Measurements from ENCODE around the gene COTL1. TPM values are rescaled to one million over a fixed set of nuclear protein-coding genes. Genes with fewer than 3 reads are reported as not detected.

The COTL1 gene
- total RNA-seq, 1 donor from 2014 or later: 35.3 TPM

DNA sequence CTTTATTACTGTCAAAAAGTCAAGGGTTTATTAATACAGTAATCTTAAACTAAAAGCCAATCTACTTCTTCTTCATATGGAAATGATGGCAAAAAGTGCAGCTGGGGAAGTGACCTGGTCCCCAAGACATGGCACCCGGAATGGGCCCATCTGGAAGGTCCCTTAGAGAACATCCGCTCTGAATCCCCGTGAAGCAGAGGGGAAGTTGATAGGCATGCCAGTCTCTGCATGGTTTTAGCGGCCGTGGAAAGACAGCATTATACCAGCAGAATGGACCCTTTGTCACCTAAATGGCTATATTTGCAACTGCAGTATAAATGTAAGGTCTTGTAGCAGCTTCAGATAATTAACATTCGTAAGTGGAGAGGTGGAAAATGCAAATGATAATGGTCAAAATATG is 32.4 kb downstream of the COTL1 start:
- Histone ChIP-seq H3K36me3 (ENCODE audit: control insufficient read depth, insufficient read depth, low read length) (peaks cover 18% of the 10 kb centered on the region), H3K4me3 (ENCODE audit: low read depth, low read length) (no peak overlapping the region), H3K27me3 (ENCODE audit: control insufficient read depth, insufficient read depth, low read length) (no peaks in the 10 kb centered on the region)
- no peak for FAIRE-seq
- TF ChIP-seq, protein P1, sequence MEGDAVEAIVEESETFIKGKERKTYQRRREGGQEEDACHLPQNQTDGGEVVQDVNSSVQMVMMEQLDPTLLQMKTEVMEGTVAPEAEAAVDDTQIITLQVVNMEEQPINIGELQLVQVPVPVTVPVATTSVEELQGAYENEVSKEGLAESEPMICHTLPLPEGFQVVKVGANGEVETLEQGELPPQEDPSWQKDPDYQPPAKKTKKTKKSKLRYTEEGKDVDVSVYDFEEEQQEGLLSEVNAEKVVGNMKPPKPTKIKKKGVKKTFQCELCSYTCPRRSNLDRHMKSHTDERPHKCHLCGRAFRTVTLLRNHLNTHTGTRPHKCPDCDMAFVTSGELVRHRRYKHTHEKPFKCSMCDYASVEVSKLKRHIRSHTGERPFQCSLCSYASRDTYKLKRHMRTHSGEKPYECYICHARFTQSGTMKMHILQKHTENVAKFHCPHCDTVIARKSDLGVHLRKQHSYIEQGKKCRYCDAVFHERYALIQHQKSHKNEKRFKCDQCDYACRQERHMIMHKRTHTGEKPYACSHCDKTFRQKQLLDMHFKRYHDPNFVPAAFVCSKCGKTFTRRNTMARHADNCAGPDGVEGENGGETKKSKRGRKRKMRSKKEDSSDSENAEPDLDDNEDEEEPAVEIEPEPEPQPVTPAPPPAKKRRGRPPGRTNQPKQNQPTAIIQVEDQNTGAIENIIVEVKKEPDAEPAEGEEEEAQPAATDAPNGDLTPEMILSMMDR (IDR thresholded peaks at IDR 0.05; ENCODE audit: insufficient read depth, low read length, severe bottlenecking): no peak
- DNase-seq (ENCODE audit: low read depth): no peak

DNA sequence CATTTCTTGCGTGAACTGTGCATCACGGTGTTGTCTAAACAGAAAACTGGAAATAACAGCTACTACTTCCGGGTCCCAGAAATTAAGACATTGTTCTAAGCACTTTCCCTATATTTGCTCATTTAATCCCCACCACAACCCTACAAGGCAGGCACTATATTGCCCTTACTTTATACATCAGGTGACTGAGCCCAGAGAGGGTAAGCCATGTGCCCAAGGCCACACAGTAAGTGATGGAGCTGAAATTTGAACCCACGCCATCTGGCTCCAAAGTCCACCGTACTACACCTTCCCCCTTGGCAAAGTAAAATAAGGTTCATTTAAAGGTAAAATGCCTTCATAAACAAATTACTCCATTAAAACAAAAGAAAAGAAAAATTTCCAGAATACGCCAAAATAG is 33.2 kb downstream of the COTL1 start:
- DNase-seq (ENCODE audit: low read depth): no peak
- TF ChIP-seq, protein P1 (IDR thresholded peaks at IDR 0.05; ENCODE audit: insufficient read depth, low read length, severe bottlenecking): no peak
- H3K4me3 ChIP-seq (ENCODE audit: low read depth, low read length): no peak overlapping the region
- no peak for FAIRE-seq
- H3K27me3 ChIP-seq (ENCODE audit: control insufficient read depth, insufficient read depth, low read length): no peaks in the 10 kb centered on the region
- H3K36me3 ChIP-seq (ENCODE audit: control insufficient read depth, insufficient read depth, low read length): peaks cover 14% of the 10 kb centered on the region

DNA sequence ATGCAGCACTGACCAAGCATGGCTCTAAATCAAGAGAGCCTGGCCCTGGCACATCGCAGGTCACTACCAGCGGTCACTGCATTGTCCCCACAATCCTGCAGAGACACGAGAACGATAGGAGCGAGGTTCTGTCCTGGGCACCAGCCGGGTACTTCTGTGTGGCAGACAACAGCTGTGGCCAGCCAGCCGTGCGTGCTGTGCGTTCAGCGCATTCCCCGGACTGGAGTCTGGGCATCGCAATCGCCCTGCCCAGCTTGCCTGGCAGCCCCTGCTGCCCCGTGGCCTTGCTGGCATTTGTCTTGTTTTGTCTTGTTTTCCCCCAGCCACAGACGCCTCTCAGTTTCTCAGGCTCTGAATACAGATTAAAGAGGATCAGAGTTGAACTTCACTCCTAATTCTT is 33.9 kb downstream of the COTL1 start:
- Histone ChIP-seq H3K36me3 (ENCODE audit: control insufficient read depth, insufficient read depth, low read length) (peaks cover 10% of the 10 kb centered on the region), H3K27me3 (ENCODE audit: control insufficient read depth, insufficient read depth, low read length) (no peaks in the 10 kb centered on the region), H3K4me3 (ENCODE audit: low read depth, low read length) (no peak overlapping the region)
- TF ChIP-seq, protein P1 (IDR thresholded peaks at IDR 0.05; ENCODE audit: insufficient read depth, low read length, severe bottlenecking): no peak
- FAIRE-seq (no peak), DNase-seq (ENCODE audit: low read depth) (no peak)

- no peak overlapping the region for H3K4me3 ChIP-seq (ENCODE audit: low read depth, low read length)
- TF ChIP-seq, protein P1 (IDR thresholded peaks at IDR 0.05; ENCODE audit: insufficient read depth, low read length, severe bottlenecking): no peak
- DNase-seq (ENCODE audit: low read depth): no peak
- no peak for FAIRE-seq
- H3K36me3 ChIP-seq (ENCODE audit: control insufficient read depth, insufficient read depth, low read length): peaks cover 8% of the 10 kb centered on the region
- H3K27me3 ChIP-seq (ENCODE audit: control insufficient read depth, insufficient read depth, low read length): no peaks in the 10 kb centered on the region
Observed at GRCh38 chr16:84582958-84583516, 34.8 kb downstream of the COTL1 start.

DNA sequence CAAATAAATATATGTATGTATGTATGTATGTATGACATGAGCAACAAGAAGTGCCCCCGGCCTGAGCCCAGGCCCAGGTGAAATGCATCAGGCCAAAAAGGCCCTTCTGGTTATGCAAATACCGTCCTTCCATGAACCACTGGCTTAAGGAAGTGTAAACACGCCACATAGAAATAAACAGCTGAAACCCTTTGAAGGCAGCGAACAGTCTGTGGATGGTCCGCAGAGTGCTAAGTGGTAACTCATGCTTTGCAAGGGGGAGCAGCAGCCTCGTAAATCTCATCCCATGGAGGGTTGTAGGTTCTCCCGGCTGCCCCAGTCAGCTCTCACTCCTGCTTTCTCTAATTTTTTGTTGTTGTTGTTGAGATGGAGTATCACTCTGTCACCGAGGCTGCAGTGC is 36.7 kb downstream of the COTL1 start:
- no peak for FAIRE-seq
- H3K36me3 ChIP-seq (ENCODE audit: control insufficient read depth, insufficient read depth, low read length): peaks cover 7% of the 10 kb centered on the region
- H3K4me3 ChIP-seq (ENCODE audit: low read depth, low read length): no peak overlapping the region
- no peaks in the 10 kb centered on the region for H3K27me3 ChIP-seq (ENCODE audit: control insufficient read depth, insufficient read depth, low read length)
- TF ChIP-seq, protein P1 (IDR thresholded peaks at IDR 0.05; ENCODE audit: insufficient read depth, low read length, severe bottlenecking): no peak
- no peak for DNase-seq (ENCODE audit: low read depth)

GRCh38 chr16:84579936-84580335 is 37.9 kb downstream of the COTL1 start:
- no peaks in the 10 kb centered on the region for H3K27me3 ChIP-seq (ENCODE audit: control insufficient read depth, insufficient read depth, low read length)
- H3K4me3 ChIP-seq (ENCODE audit: low read depth, low read length): no peak overlapping the region
- no peak for FAIRE-seq
- no peak for DNase-seq (ENCODE audit: low read depth)
- peaks cover 7% of the 10 kb centered on the region for H3K36me3 ChIP-seq (ENCODE audit: control insufficient read depth, insufficient read depth, low read length)
- TF ChIP-seq, protein P1 (IDR thresholded peaks at IDR 0.05; ENCODE audit: insufficient read depth, low read length, severe bottlenecking): no peak

All from bronchial epithelial cell (primary cell).